ENCODE results near the gene WNK1. TPM values are rescaled to one million over a fixed set of nuclear protein-coding genes. Genes with fewer than 3 reads are reported as not detected.

Gene WNK1
- polyA plus RNA-seq, 1 donor from 2014 or later = 25.9 TPM

GRCh38 chr12:902581-902980 is 150.2 kb downstream of the WNK1 start:
- Histone ChIP-seq H3K9ac (ENCODE audit: low read length) (no peak overlapping the region), H3K4me3 (ENCODE audit: low read length) (no peak overlapping the region), H3K27ac (ENCODE audit: low read length) (no peak overlapping the region), H3F3A (ENCODE audit: insufficient read depth, low read length, poor library complexity, severe bottlenecking) (no peaks in the 10 kb centered on the region), H4K20me1 (ENCODE audit: insufficient read depth) (no peaks in the 10 kb centered on the region), H2AFZ (ENCODE audit: low read depth, low read length) (no peak overlapping the region), H3K4me2 (ENCODE audit: low read length) (no peak overlapping the region), H3K9me3 (ENCODE audit: low read length) (no peaks in the 10 kb centered on the region), H3K36me3 (ENCODE audit: insufficient read depth, low read length) (peaks cover 9% of the 10 kb centered on the region), H3K79me2 (replicated peaks; ENCODE audit: insufficient read depth, low read length) (no peaks in the 10 kb centered on the region), H3K9me2 (ENCODE audit: insufficient read depth, low read length) (no peaks in the 10 kb centered on the region), H3K27me3 (ENCODE audit: insufficient read depth, low read depth, low read length) (no peaks in the 10 kb centered on the region)
- no peak for TF ChIP-seq SMC3 (conservative IDR thresholded peaks at IDR 0.05; ENCODE audit: poor library complexity)
- TF ChIP-seq, protein P1, sequence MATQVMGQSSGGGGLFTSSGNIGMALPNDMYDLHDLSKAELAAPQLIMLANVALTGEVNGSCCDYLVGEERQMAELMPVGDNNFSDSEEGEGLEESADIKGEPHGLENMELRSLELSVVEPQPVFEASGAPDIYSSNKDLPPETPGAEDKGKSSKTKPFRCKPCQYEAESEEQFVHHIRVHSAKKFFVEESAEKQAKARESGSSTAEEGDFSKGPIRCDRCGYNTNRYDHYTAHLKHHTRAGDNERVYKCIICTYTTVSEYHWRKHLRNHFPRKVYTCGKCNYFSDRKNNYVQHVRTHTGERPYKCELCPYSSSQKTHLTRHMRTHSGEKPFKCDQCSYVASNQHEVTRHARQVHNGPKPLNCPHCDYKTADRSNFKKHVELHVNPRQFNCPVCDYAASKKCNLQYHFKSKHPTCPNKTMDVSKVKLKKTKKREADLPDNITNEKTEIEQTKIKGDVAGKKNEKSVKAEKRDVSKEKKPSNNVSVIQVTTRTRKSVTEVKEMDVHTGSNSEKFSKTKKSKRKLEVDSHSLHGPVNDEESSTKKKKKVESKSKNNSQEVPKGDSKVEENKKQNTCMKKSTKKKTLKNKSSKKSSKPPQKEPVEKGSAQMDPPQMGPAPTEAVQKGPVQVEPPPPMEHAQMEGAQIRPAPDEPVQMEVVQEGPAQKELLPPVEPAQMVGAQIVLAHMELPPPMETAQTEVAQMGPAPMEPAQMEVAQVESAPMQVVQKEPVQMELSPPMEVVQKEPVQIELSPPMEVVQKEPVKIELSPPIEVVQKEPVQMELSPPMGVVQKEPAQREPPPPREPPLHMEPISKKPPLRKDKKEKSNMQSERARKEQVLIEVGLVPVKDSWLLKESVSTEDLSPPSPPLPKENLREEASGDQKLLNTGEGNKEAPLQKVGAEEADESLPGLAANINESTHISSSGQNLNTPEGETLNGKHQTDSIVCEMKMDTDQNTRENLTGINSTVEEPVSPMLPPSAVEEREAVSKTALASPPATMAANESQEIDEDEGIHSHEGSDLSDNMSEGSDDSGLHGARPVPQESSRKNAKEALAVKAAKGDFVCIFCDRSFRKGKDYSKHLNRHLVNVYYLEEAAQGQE (IDR thresholded peaks at IDR 0.05; ENCODE audit: borderline replicate concordance) = no peak
- no peak for TF ChIP-seq TAF1 (IDR thresholded peaks at IDR 0.05; ENCODE audit: low read depth)

GRCh38 chr12:903055-903454 is 150.7 kb downstream of the WNK1 start:
- H3K9me2 ChIP-seq (ENCODE audit: insufficient read depth, low read length) = no peaks in the 10 kb centered on the region
- no peaks in the 10 kb centered on the region for H4K20me1 ChIP-seq (ENCODE audit: insufficient read depth)
- no peak overlapping the region for H3K4me3 ChIP-seq (ENCODE audit: low read length)
- H3K27me3 ChIP-seq (ENCODE audit: insufficient read depth, low read depth, low read length) = no peaks in the 10 kb centered on the region
- H3F3A ChIP-seq (ENCODE audit: insufficient read depth, low read length, poor library complexity, severe bottlenecking) = no peaks in the 10 kb centered on the region
- H3K36me3 ChIP-seq (ENCODE audit: insufficient read depth, low read length) = peaks cover 5% of the 10 kb centered on the region
- H3K9ac ChIP-seq (ENCODE audit: low read length) = no peak overlapping the region
- H3K27ac ChIP-seq (ENCODE audit: low read length) = no peak overlapping the region
- H3K9me3 ChIP-seq (ENCODE audit: low read length) = no peaks in the 10 kb centered on the region
- H3K79me2 ChIP-seq (replicated peaks; ENCODE audit: insufficient read depth, low read length) = no peaks in the 10 kb centered on the region
- no peak overlapping the region for H2AFZ ChIP-seq (ENCODE audit: low read depth, low read length)
- no peak overlapping the region for H3K4me2 ChIP-seq (ENCODE audit: low read length)
- TF ChIP-seq EP300 (conservative IDR thresholded peaks at IDR 0.05; ENCODE audit: poor library complexity, severe bottlenecking) (no peak), RAD21 (conservative IDR thresholded peaks at IDR 0.05) (no peak), TAF1 (IDR thresholded peaks at IDR 0.05; ENCODE audit: low read depth) (no peak)

DNA sequence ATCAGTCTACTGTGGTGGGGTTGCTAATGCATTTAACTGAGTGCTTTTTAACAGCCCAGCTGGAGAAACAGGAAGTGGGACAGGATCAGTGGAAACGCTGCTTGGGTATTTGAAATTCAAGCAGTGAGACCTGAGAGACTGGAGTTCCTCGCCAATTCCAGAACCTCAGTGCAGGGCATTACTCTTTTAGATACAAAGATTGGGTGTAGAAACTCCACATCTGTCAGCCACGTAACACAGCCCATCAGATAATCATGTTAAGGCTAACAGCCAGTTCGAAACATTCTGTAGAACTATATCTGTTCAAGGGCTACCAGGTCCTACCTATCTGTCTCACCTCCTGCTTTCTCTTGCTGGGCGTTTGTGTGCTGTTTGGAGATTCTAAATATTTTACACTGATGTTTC is 151.6 kb downstream of the WNK1 start:
- Histone ChIP-seq H2AFZ (ENCODE audit: low read depth, low read length) (no peak overlapping the region), H3K4me3 (ENCODE audit: low read length) (no peak overlapping the region), H3K79me2 (replicated peaks; ENCODE audit: insufficient read depth, low read length) (no peaks in the 10 kb centered on the region), H3K9me3 (ENCODE audit: low read length) (no peaks in the 10 kb centered on the region), H3K36me3 (ENCODE audit: insufficient read depth, low read length) (peaks cover 5% of the 10 kb centered on the region), H3K27me3 (ENCODE audit: insufficient read depth, low read depth, low read length) (no peaks in the 10 kb centered on the region), H3K9me2 (ENCODE audit: insufficient read depth, low read length) (no peaks in the 10 kb centered on the region), H3K9ac (ENCODE audit: low read length) (no peak overlapping the region), H4K20me1 (ENCODE audit: insufficient read depth) (no peaks in the 10 kb centered on the region), H3K27ac (ENCODE audit: low read length) (no peak overlapping the region), H3F3A (ENCODE audit: insufficient read depth, low read length, poor library complexity, severe bottlenecking) (no peaks in the 10 kb centered on the region), H3K4me2 (ENCODE audit: low read length) (no peak overlapping the region)
- TF ChIP-seq RAD21 (conservative IDR thresholded peaks at IDR 0.05) (no peak), SMC3 (conservative IDR thresholded peaks at IDR 0.05; ENCODE audit: poor library complexity) (no peak), TAF1 (IDR thresholded peaks at IDR 0.05; ENCODE audit: low read depth) (no peak), EP300 (conservative IDR thresholded peaks at IDR 0.05; ENCODE audit: poor library complexity, severe bottlenecking) (no peak), CTCF (IDR thresholded peaks at IDR 0.05; ENCODE audit: poor library complexity, severe bottlenecking) (no peak), POLR2AphosphoS5 (IDR thresholded peaks at IDR 0.05) (no peak), MXI1 (conservative IDR thresholded peaks at IDR 0.05; ENCODE audit: poor library complexity, severe bottlenecking) (no peak), EZH2 (IDR thresholded peaks at IDR 0.05; ENCODE audit: borderline replicate concordance, insufficient read depth, low read length, poor library complexity, severe bottlenecking) (no peak)
- TF ChIP-seq, protein P1 (IDR thresholded peaks at IDR 0.05; ENCODE audit: borderline replicate concordance) = no peak
